Stimulated activated CD8-positive, alpha-beta memory T cell treated with anti-CD3 and anti-CD28 coated beads, Interleukin-4, amount 100 ng/mL, for 24 hours (primary cell): ENCODE results near the gene CLASP1.
"Not testable (repeated sequence)": the region's sequence is repeated elsewhere in the genome, so short reads cannot be mapped to it uniquely, and the experiment has no call there.

Source experiments
- DNase-seq: peaks from one replicate; pipeline ENCODE4 v3.0.0-alpha.2; 2020; ENCODE audit warnings: low read depth

The CLASP1 gene

GRCh38 chr2:121419081-121419699 is 230.1 kb downstream of the CLASP1 start:
- DNase-seq, result no peak

- no peak for DNase-seq
Measured at GRCh38 chr2:121418494-121419058, 230.7 kb downstream of the CLASP1 start.

GRCh38 chr2:121417826-121418225 is 231.4 kb downstream of the CLASP1 start:
- DNase-seq, result no peak

- no peak for DNase-seq
Measured at GRCh38 chr2:121415727-121416126, 233.5 kb downstream of the CLASP1 start.

GRCh38 chr2:121412349-121412748 is 236.9 kb downstream of the CLASP1 start:
- DNase-seq, result no peak

- DNase-seq, result no peak
Measured at GRCh38 chr2:121409966-121410365, 239.3 kb downstream of the CLASP1 start.

- DNase-seq, result no peak
Measured at GRCh38 chr2:121409388-121409787, 239.9 kb downstream of the CLASP1 start.

GRCh38 chr2:121408641-121409040 is 240.6 kb downstream of the CLASP1 start:
- no peak for DNase-seq

- no peak for DNase-seq
Measured at GRCh38 chr2:121405233-121405632, 244.0 kb downstream of the CLASP1 start.

GRCh38 chr2:121400201-121400600 is 249.1 kb downstream of the CLASP1 start:
- DNase-seq, result no peak

- DNase-seq, result no peak
Measured at GRCh38 chr2:121398853-121399252, 250.4 kb downstream of the CLASP1 start.

GRCh38 chr2:121390082-121390692 is 259.1 kb downstream of the CLASP1 start:
- no peak for DNase-seq

- DNase-seq, result no peak
Measured at GRCh38 chr2:121388371-121388770, 260.9 kb downstream of the CLASP1 start.

GRCh38 chr2:121387591-121388325 is 261.5 kb downstream of the CLASP1 start:
- no peak for DNase-seq

GRCh38 chr2:121386707-121387106 is 262.6 kb downstream of the CLASP1 start:
- DNase-seq, result no peak

GRCh38 chr2:121386102-121386501 is 263.2 kb downstream of the CLASP1 start:
- DNase-seq, result no peak

GRCh38 chr2:121382744-121383143 is 266.5 kb downstream of the CLASP1 start:
- DNase-seq, result no peak

- DNase-seq, result no peak
Measured at GRCh38 chr2:121377646-121378045, 271.6 kb downstream of the CLASP1 start.

- DNase-seq, result no peak
Measured at GRCh38 chr2:121376535-121377250, 272.6 kb downstream of the CLASP1 start.

- DNase-seq, result no peak
Measured at GRCh38 chr2:121375621-121376159, 273.6 kb downstream of the CLASP1 start.

GRCh38 chr2:121374412-121375075 is 274.7 kb downstream of the CLASP1 start:
- not testable (repeated sequence) for DNase-seq
